DND-41 (cell line): ENCODE results near the gene RGS6.

ENCODE experiments used
- EZH2 ChIP-seq: IDR thresholded peaks from 3 replicates; pipeline ENCODE4 v1.6.1; 2012; ENCODE audit warnings: borderline replicate concordance, low read depth, mild to moderate bottlenecking, moderate library complexity, low read length, inconsistent platforms; ENCODE audit not compliant: severe bottlenecking
- TF ChIP-seq, protein P1 (sequence below): IDR thresholded peaks from 2 replicates; pipeline ENCODE4 v1.5.1; 2012; ENCODE audit warnings: borderline replicate concordance, low read length, moderate library complexity, mild to moderate bottlenecking; ENCODE audit not compliant: poor library complexity, severe bottlenecking; ENCODE audit errors: extremely low read depth

DNA sequence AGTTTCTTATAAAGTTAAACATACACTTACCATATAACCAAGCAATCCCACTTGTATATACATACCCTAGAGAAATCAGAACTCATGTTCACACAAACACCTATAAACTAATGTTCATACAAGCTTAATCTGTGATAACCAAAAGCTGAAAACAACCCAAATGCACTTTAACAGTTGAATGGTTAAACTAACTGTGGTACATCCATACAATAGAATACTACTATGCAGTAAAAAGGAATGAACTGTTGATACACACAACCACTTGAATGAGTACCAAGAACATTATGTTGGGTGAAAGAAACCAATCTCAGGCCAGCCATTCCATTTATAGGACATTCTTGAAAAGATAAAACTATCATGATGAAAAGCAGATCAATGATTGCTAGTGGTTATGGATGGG is 534.1 kb downstream of the RGS6 start:
- TF ChIP-seq, protein P1, sequence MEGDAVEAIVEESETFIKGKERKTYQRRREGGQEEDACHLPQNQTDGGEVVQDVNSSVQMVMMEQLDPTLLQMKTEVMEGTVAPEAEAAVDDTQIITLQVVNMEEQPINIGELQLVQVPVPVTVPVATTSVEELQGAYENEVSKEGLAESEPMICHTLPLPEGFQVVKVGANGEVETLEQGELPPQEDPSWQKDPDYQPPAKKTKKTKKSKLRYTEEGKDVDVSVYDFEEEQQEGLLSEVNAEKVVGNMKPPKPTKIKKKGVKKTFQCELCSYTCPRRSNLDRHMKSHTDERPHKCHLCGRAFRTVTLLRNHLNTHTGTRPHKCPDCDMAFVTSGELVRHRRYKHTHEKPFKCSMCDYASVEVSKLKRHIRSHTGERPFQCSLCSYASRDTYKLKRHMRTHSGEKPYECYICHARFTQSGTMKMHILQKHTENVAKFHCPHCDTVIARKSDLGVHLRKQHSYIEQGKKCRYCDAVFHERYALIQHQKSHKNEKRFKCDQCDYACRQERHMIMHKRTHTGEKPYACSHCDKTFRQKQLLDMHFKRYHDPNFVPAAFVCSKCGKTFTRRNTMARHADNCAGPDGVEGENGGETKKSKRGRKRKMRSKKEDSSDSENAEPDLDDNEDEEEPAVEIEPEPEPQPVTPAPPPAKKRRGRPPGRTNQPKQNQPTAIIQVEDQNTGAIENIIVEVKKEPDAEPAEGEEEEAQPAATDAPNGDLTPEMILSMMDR: no peak
- no peak for TF ChIP-seq EZH2
